Memory B cell (primary cell): ENCODE results near the gene ZNF587B.
"Not testable (repeated sequence)": the region's sequence is repeated elsewhere in the genome, so short reads cannot be mapped to it uniquely, and the experiment has no call there.

Experiments
- ATAC-seq: fragments of 150-1000 bp; cut with Tn5 transposase; 2 replicates; pipeline ENCODE4 v1.10.0; 2021; ENCODE audit warnings: low read depth, mild to moderate bottlenecking, moderate library complexity
- DNase-seq, 2 donors: peaks; one replicate each; pipeline ENCODE4 v3.0.0; 2022; ENCODE audit warnings: low spot score in 2 of 2
- H3K27ac Mint-ChIP-seq: one replicate; pipeline ENCODE4 v1.8.0; 2022; ENCODE audit warnings: mild to moderate bottlenecking, moderate library complexity, mixed read lengths
- H3K27me3 Mint-ChIP-seq: one replicate; pipeline ENCODE4 v1.8.0; 2022; ENCODE audit warnings: mixed read lengths
- H3K36me3 Mint-ChIP-seq: one replicate; pipeline ENCODE4 v1.8.0; 2022; ENCODE audit warnings: mild to moderate bottlenecking, mixed read lengths
- H3K4me1 Mint-ChIP-seq: one replicate; pipeline ENCODE4 v1.8.0; 2022; ENCODE audit warnings: mixed read lengths
- H3K4me3 Mint-ChIP-seq: one replicate; pipeline ENCODE4 v1.8.0; 2022; ENCODE audit warnings: mild to moderate bottlenecking, moderate library complexity, mixed read lengths
- H3K9me3 Mint-ChIP-seq: one replicate; pipeline ENCODE4 v1.8.0; 2022; ENCODE audit warnings: mixed read lengths

The ZNF587B gene

GRCh38 chr19:57830071-57830602, at the start of gene ZNF587B:
Gene ZNF587B (plus strand): TSS chr19:57830299. CDS start chr19:57830529, 230 bp downstream.
- H3K27me3 Mint-ChIP-seq, result no peaks in the 10 kb centered on the region
- ATAC-seq, result no peak
- H3K4me1 Mint-ChIP-seq, result peaks cover 13% of the 10 kb centered on the region
- DNase-seq, result no peak
- peaks cover 17% of the 10 kb centered on the region for H3K36me3 Mint-ChIP-seq
- H3K27ac Mint-ChIP-seq, result no peak within 1 kb of the TSS
- H3K4me3 Mint-ChIP-seq, result no peak within 1 kb of the TSS
- H3K9me3 Mint-ChIP-seq, result no peaks in the 10 kb centered on the region

GRCh38 chr19:57786286-57786685, 43.8 kb upstream of the ZNF587B start:
- ATAC-seq (no peak), DNase-seq (no peak)
- Mint-ChIP-seq H3K9me3 (peaks cover 5% of the 10 kb centered on the region), H3K4me1 (peaks cover 16% of the 10 kb centered on the region), H3K4me3 (no peak overlapping the region), H3K36me3 (peaks cover 31% of the 10 kb centered on the region), H3K27ac (no peak overlapping the region), H3K27me3 (no peaks in the 10 kb centered on the region)

GRCh38 chr19:57786906-57787305, 43.2 kb upstream of the ZNF587B start:
- H3K9me3 Mint-ChIP-seq, result peaks cover 5% of the 10 kb centered on the region
- ATAC-seq, result no peak
- no peak overlapping the region for H3K4me3 Mint-ChIP-seq

GRCh38 chr19:57788114-57788692, 41.9 kb upstream of the ZNF587B start:
- Mint-ChIP-seq H3K9me3 (peaks cover 5% of the 10 kb centered on the region), H3K27ac (peak overlapping the region; percentile 58), H3K4me1 (peaks cover 16% of the 10 kb centered on the region), H3K27me3 (no peaks in the 10 kb centered on the region), H3K4me3 (no peak overlapping the region), H3K36me3 (peaks cover 31% of the 10 kb centered on the region)
- no peak for ATAC-seq
- DNase-seq, result no peak

More at GRCh38 chr19:57786906-57787305, 43.2 kb upstream of the ZNF587B start:
- H3K4me1 Mint-ChIP-seq, result peaks cover 16% of the 10 kb centered on the region
- no peak for DNase-seq
- no peak overlapping the region for H3K27ac Mint-ChIP-seq
- peaks cover 31% of the 10 kb centered on the region for H3K36me3 Mint-ChIP-seq
- no peaks in the 10 kb centered on the region for H3K27me3 Mint-ChIP-seq

- ATAC-seq (no peak), DNase-seq (no peak)
- peaks cover 31% of the 10 kb centered on the region for H3K36me3 Mint-ChIP-seq
- peaks cover 5% of the 10 kb centered on the region for H3K9me3 Mint-ChIP-seq
- H3K27ac Mint-ChIP-seq, result no peak overlapping the region
- H3K4me1 Mint-ChIP-seq, result peaks cover 16% of the 10 kb centered on the region
- no peaks in the 10 kb centered on the region for H3K27me3 Mint-ChIP-seq
- no peak overlapping the region for H3K4me3 Mint-ChIP-seq
These were observed 40.8 kb upstream of the ZNF587B start for GRCh38 chr19:57789288-57789687.

- H3K36me3 Mint-ChIP-seq, result peaks cover 12% of the 10 kb centered on the region
- DNase-seq, H3K9me3 Mint-ChIP-seq, H3K4me3 Mint-ChIP-seq, H3K27ac Mint-ChIP-seq, ATAC-seq, H3K27me3 Mint-ChIP-seq, H3K4me1 Mint-ChIP-seq: not testable (repeated sequence)
These were observed 33.5 kb upstream of the ZNF587B start for GRCh38 chr19:57796580-57796979.

GRCh38 chr19:57800696-57801095, 29.4 kb upstream of the ZNF587B start:
- ATAC-seq (no peak), DNase-seq (no peak)
- H3K4me1 Mint-ChIP-seq, result peaks cover 23% of the 10 kb centered on the region
- no peak overlapping the region for H3K4me3 Mint-ChIP-seq
- H3K27me3 Mint-ChIP-seq, result no peaks in the 10 kb centered on the region
- H3K36me3 Mint-ChIP-seq, result peaks cover 7% of the 10 kb centered on the region
- peak overlapping the region; percentile 85 for H3K27ac Mint-ChIP-seq
- no peaks in the 10 kb centered on the region for H3K9me3 Mint-ChIP-seq

GRCh38 chr19:57802269-57802668, 27.8 kb upstream of the ZNF587B start:
- Mint-ChIP-seq H3K27ac (peak overlapping the region; percentile 85), H3K27me3 (no peaks in the 10 kb centered on the region), H3K4me1 (peaks cover 23% of the 10 kb centered on the region), H3K36me3 (peaks cover 2% of the 10 kb centered on the region), H3K4me3 (peak overlapping the region; percentile 35), H3K9me3 (no peaks in the 10 kb centered on the region)
- DNase-seq (peak in 1 of 2 donors; percentile 42), ATAC-seq (peak; percentile 97)

GRCh38 chr19:57803265-57803593, 26.9 kb upstream of the ZNF587B start:
- peak overlapping the region; percentile 33 for H3K27ac Mint-ChIP-seq
- no peaks in the 10 kb centered on the region for H3K27me3 Mint-ChIP-seq

GRCh38 chr19:57803594-57804325, 26.3 kb upstream of the ZNF587B start:
- Mint-ChIP-seq H3K9me3 (no peaks in the 10 kb centered on the region), H3K27ac (peak overlapping the region; percentile 33), H3K4me1 (peaks cover 23% of the 10 kb centered on the region), H3K27me3 (no peaks in the 10 kb centered on the region), H3K4me3 (peak overlapping the region; percentile 72), H3K36me3 (peaks cover 10% of the 10 kb centered on the region)
- no peak for DNase-seq
- no peak for ATAC-seq

More at GRCh38 chr19:57803265-57803593, 26.9 kb upstream of the ZNF587B start:
- H3K9me3 Mint-ChIP-seq, result no peaks in the 10 kb centered on the region
- no peak for DNase-seq
- no peak for ATAC-seq
- H3K4me3 Mint-ChIP-seq, result peak overlapping the region; percentile 72
- peaks cover 8% of the 10 kb centered on the region for H3K36me3 Mint-ChIP-seq
- peaks cover 23% of the 10 kb centered on the region for H3K4me1 Mint-ChIP-seq

- ATAC-seq (no peak), DNase-seq (no peak)
- peaks cover 17% of the 10 kb centered on the region for H3K36me3 Mint-ChIP-seq
- H3K27me3 Mint-ChIP-seq, result no peaks in the 10 kb centered on the region
- H3K9me3 Mint-ChIP-seq, result no peaks in the 10 kb centered on the region
- H3K4me1 Mint-ChIP-seq, result peaks cover 16% of the 10 kb centered on the region
- H3K27ac Mint-ChIP-seq, result no peak overlapping the region
- no peak overlapping the region for H3K4me3 Mint-ChIP-seq
These were observed 22.6 kb upstream of the ZNF587B start for GRCh38 chr19:57807541-57807940.

GRCh38 chr19:57810410-57811295, 19.4 kb upstream of the ZNF587B start:
- Mint-ChIP-seq H3K36me3 (peaks cover 17% of the 10 kb centered on the region), H3K4me1 (peaks cover 30% of the 10 kb centered on the region), H3K27ac (peak overlapping the region; percentile 17)
- H3K4me3 Mint-ChIP-seq, DNase-seq, ATAC-seq, H3K9me3 Mint-ChIP-seq, H3K27me3 Mint-ChIP-seq: not testable (repeated sequence)

GRCh38 chr19:57812226-57812625, 17.9 kb upstream of the ZNF587B start:
- Mint-ChIP-seq H3K4me3 (no peak overlapping the region), H3K4me1 (peaks cover 31% of the 10 kb centered on the region), H3K27me3 (no peaks in the 10 kb centered on the region), H3K9me3 (no peaks in the 10 kb centered on the region), H3K36me3 (peaks cover 17% of the 10 kb centered on the region), H3K27ac (peak overlapping the region; percentile 49)
- no peak for DNase-seq
- no peak for ATAC-seq
